Ishikawa (cell line): ENCODE results near the gene CNPY4.

Source experiments
- CEBPB ChIP-seq: IDR thresholded peaks from 2 replicates; pipeline ENCODE4 v1.6.1; 2012
- CREB1 ChIP-seq: IDR thresholded peaks from 2 replicates; pipeline ENCODE4 v1.6.1; 2012; ENCODE audit warnings: low read depth
- EGR1 ChIP-seq: IDR thresholded peaks from 2 replicates; pipeline ENCODE4 v1.6.1; 2012
- EP300 ChIP-seq: IDR thresholded peaks from 2 replicates; pipeline ENCODE4 v1.6.1; 2012; ENCODE audit warnings: borderline replicate concordance
- FOXM1 ChIP-seq: IDR thresholded peaks from 2 replicates; pipeline ENCODE4 v1.6.1; 2012; ENCODE audit warnings: low read depth, borderline replicate concordance
- MAX ChIP-seq: IDR thresholded peaks from 2 replicates; pipeline ENCODE4 v1.6.1; 2012
- NFIC ChIP-seq: IDR thresholded peaks from 2 replicates; pipeline ENCODE4 v1.6.1; 2012
- RAD21 ChIP-seq: IDR thresholded peaks from 2 replicates; pipeline ENCODE4 v1.6.1; 2012; ENCODE audit warnings: low read depth
- REST ChIP-seq: IDR thresholded peaks from 2 replicates; pipeline ENCODE4 v1.6.1; 2012; ENCODE audit warnings: low read depth, mild to moderate bottlenecking
- TAF1 ChIP-seq: IDR thresholded peaks from 2 replicates; pipeline ENCODE4 v1.6.1; 2012; ENCODE audit warnings: low read depth, mild to moderate bottlenecking
- TCF12 ChIP-seq: IDR thresholded peaks from 2 replicates; pipeline ENCODE4 v1.6.1; 2012; ENCODE audit warnings: low read depth
- TEAD4 ChIP-seq: IDR thresholded peaks from 2 replicates; pipeline ENCODE4 v1.6.1; 2012
- USF1 ChIP-seq: IDR thresholded peaks from 2 replicates; pipeline ENCODE4 v1.6.1; 2012
- YY1 ChIP-seq: IDR thresholded peaks from 2 replicates; pipeline ENCODE4 v1.6.1; 2012; ENCODE audit warnings: low read depth
- ZBTB7A ChIP-seq: IDR thresholded peaks from 2 replicates; pipeline ENCODE4 v1.6.1; 2012; ENCODE audit warnings: low read depth

The CNPY4 gene

GRCh38 chr7:100085515-100085914, 33.9 kb upstream of the CNPY4 start:
- TF ChIP-seq CREB1 (no peak), USF1 (no peak), ZBTB7A (no peak), TCF12 (no peak), NFIC (no peak), EGR1 (no peak), FOXM1 (no peak), YY1 (no peak), CEBPB (no peak), TEAD4 (no peak), MAX (no peak), REST (no peak), EP300 (no peak), TAF1 (no peak), RAD21 (no peak)

GRCh38 chr7:100087055-100087750, 32.2 kb upstream of the CNPY4 start:
- TF ChIP-seq MAX (no peak), RAD21 (no peak), NFIC (no peak), USF1 (no peak), ZBTB7A (no peak), TEAD4 (no peak), YY1 (no peak), REST (no peak), EP300 (no peak), EGR1 (no peak), TCF12 (no peak), TAF1 (no peak), CREB1 (no peak)

GRCh38 chr7:100088095-100088620, 31.3 kb upstream of the CNPY4 start:
- TF ChIP-seq RAD21 (no peak), NFIC (no peak), MAX (no peak), CEBPB (no peak), FOXM1 (no peak), EP300 (no peak), ZBTB7A (no peak), TEAD4 (no peak), TCF12 (no peak), TAF1 (no peak), EGR1 (no peak), CREB1 (no peak), REST (no peak), USF1 (no peak), YY1 (no peak)
